ENCODE results near the gene GXYLT2. TPM values are rescaled to one million over a fixed set of nuclear protein-coding genes. Genes with fewer than 3 reads are reported as not detected.

The GXYLT2 gene
- total and polyA plus RNA-seq, 2 donors (not counting 1 experiment from before 2014, with no cell fraction given): not detected

GRCh38 chr3:72995337-72995736, 107.5 kb downstream of the GXYLT2 start:
- WGBS (ENCODE audit: insufficient coverage): 100% methylated on average over 4 of the region's 10 CpGs
- H3K27ac Mint-ChIP-seq: peak overlapping the region; percentile 43
- no peak overlapping the region for H3K9ac ChIP-seq (ENCODE audit: low read length)

DNA sequence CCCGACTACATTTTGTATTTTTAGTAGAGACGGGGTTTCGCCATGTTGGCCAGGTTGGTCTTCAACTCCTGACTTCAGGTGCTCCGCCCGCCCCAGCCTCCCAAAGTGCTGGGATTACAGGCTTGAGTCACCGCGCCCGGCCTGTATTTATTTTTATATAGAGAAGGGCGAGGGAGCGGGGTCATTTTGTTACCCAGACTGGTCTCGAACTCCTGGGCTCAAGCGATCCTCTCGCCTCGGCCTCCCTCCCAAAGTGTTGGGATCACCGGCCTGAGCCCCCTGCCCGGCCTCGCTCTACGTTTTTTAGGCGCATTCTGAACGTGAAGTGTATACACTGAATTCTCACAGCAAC, 108.3 kb downstream of the GXYLT2 start:
- peak overlapping the region; percentile 90 for H3K4me3 Mint-ChIP-seq
- Histone ChIP-seq H3K4me3 (ENCODE audit: control extremely low read depth in 1 of 5, extremely low read depth in 1 of 5, insufficient read depth in 1 of 5, low read depth in 2 of 5, low read length in 4 of 5) (peak overlapping the region in 4 of 5 experiments; percentile 84 to 96 (median 90)), H3K27me3 (replicated peaks in 1 of 4; ENCODE audit: control extremely low read depth in 1 of 4, control insufficient read depth in 3 of 4, insufficient read depth in 4 of 4, low read length in 3 of 4) (no peaks in the 10 kb centered on the region), H3K36me3 (replicated peaks in 1 of 2; ENCODE audit: control extremely low read depth in 1 of 2, control insufficient read depth in 1 of 2, extremely low read depth in 1 of 2, insufficient read depth in 2 of 2, low read length in 1 of 2) (peaks cover 0 to 20% of the 10 kb centered on the region in 2 experiments), H4K20me1 (ENCODE audit: control insufficient read depth, insufficient read depth, low read length, poor library complexity, severe bottlenecking) (peaks cover 25% of the 10 kb centered on the region), H3K27ac (ENCODE audit: low read length in 2 of 2) (peak overlapping the region; percentile 92), H3K79me2 (ENCODE audit: control insufficient read depth, insufficient read depth, low read length) (peaks cover 46% of the 10 kb centered on the region), H2AFZ (ENCODE audit: insufficient read depth, low read depth, low read length, poor library complexity, severe bottlenecking) (peak overlapping the region; percentile 92), H3K9me3 (ENCODE audit: control extremely low read depth in 1 of 3, control insufficient read depth in 2 of 3, insufficient read depth in 1 of 3, low read length in 2 of 3) (no peaks in the 10 kb centered on the region), H3K4me1 (ENCODE audit: control insufficient read depth in 2 of 2, insufficient read depth in 2 of 2, low read length in 2 of 2) (peaks cover 30 to 33% of the 10 kb centered on the region in 2 donors), H3K4me2 (replicated peaks; ENCODE audit: low read depth, low read length, poor library complexity, severe bottlenecking) (peak overlapping the region; percentile 98), H3K9ac (ENCODE audit: low read length) (peak overlapping the region; percentile 90)
- peaks cover 36% of the 10 kb centered on the region for H3K4me1 Mint-ChIP-seq
- peak overlapping the region; percentile 84 for H3K27ac Mint-ChIP-seq
- ChIA-PET CTCF (no interaction called here), POLR2A (no interaction called here)
- DNase-seq: no peak
- no peak for ATAC-seq (ENCODE audit: low read depth)
- TF ChIP-seq EZH2 (IDR thresholded peaks at IDR 0.05; ENCODE audit: borderline replicate concordance, insufficient read depth, low read depth, low read length, poor library complexity, severe bottlenecking): no peak
- TF ChIP-seq, protein P1, sequence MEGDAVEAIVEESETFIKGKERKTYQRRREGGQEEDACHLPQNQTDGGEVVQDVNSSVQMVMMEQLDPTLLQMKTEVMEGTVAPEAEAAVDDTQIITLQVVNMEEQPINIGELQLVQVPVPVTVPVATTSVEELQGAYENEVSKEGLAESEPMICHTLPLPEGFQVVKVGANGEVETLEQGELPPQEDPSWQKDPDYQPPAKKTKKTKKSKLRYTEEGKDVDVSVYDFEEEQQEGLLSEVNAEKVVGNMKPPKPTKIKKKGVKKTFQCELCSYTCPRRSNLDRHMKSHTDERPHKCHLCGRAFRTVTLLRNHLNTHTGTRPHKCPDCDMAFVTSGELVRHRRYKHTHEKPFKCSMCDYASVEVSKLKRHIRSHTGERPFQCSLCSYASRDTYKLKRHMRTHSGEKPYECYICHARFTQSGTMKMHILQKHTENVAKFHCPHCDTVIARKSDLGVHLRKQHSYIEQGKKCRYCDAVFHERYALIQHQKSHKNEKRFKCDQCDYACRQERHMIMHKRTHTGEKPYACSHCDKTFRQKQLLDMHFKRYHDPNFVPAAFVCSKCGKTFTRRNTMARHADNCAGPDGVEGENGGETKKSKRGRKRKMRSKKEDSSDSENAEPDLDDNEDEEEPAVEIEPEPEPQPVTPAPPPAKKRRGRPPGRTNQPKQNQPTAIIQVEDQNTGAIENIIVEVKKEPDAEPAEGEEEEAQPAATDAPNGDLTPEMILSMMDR (IDR thresholded peaks at IDR 0.05): no peak
- H3K9me3 Mint-ChIP-seq (ENCODE audit: insufficient read depth): no peaks in the 10 kb centered on the region
- no peaks in the 10 kb centered on the region for H3K27me3 Mint-ChIP-seq
- intact Hi-C loops (cut with micrococcal nuclease): loop anchor here (1.0 to 10.0 kb wide), 4 partner anchors 59 to 1271 kb away; partner anchors contain the start of genes EIF4E3, RYBP and SHQ1
- WGBS (ENCODE audit: insufficient coverage): 92% methylated on average over 20 of the region's 20 CpGs

More at GRCh38 chr3:72995337-72995736, 107.5 kb downstream of the GXYLT2 start:
- Histone ChIP-seq H3K4me2 (replicated peaks; ENCODE audit: low read depth, low read length, poor library complexity, severe bottlenecking) (no peak overlapping the region), H4K20me1 (ENCODE audit: control insufficient read depth, insufficient read depth, low read length, poor library complexity, severe bottlenecking) (peaks cover 20% of the 10 kb centered on the region), H3K4me3 (ENCODE audit: control extremely low read depth in 1 of 5, extremely low read depth in 1 of 5, insufficient read depth in 1 of 5, low read depth in 2 of 5, low read length in 4 of 5) (no peak overlapping the region), H3K36me3 (replicated peaks in 1 of 2; ENCODE audit: control extremely low read depth in 1 of 2, control insufficient read depth in 1 of 2, extremely low read depth in 1 of 2, insufficient read depth in 2 of 2, low read length in 1 of 2) (peaks cover 0 to 14% of the 10 kb centered on the region in 2 experiments), H3K27ac (ENCODE audit: low read length in 2 of 2) (no peak overlapping the region), H2AFZ (ENCODE audit: insufficient read depth, low read depth, low read length, poor library complexity, severe bottlenecking) (no peak overlapping the region), H3K4me1 (ENCODE audit: control insufficient read depth in 2 of 2, insufficient read depth in 2 of 2, low read length in 2 of 2) (peaks cover 30 to 33% of the 10 kb centered on the region in 2 donors), H3K27me3 (replicated peaks in 1 of 4; ENCODE audit: control extremely low read depth in 1 of 4, control insufficient read depth in 3 of 4, insufficient read depth in 4 of 4, low read length in 3 of 4) (no peaks in the 10 kb centered on the region), H3K79me2 (ENCODE audit: control insufficient read depth, insufficient read depth, low read length) (peaks cover 39% of the 10 kb centered on the region), H3K9me3 (ENCODE audit: control extremely low read depth in 1 of 3, control insufficient read depth in 2 of 3, insufficient read depth in 1 of 3, low read length in 2 of 3) (no peaks in the 10 kb centered on the region)
- Mint-ChIP-seq H3K4me1 (peaks cover 30% of the 10 kb centered on the region), H3K9me3 (ENCODE audit: insufficient read depth) (no peaks in the 10 kb centered on the region), H3K27me3 (no peaks in the 10 kb centered on the region), H3K4me3 (peak overlapping the region; percentile 72)
- intact Hi-C loops (cut with micrococcal nuclease): loop anchor here (5.0 to 10.0 kb wide), 2 partner anchors 58 to 1271 kb away; partner anchors contain the start of gene EIF4E3
- DNase-seq: no peak
- ATAC-seq (ENCODE audit: low read depth): no peak
- POLR2A ChIA-PET: no interaction called here
- CTCF ChIA-PET: interaction anchor here (0.7 kb wide), 1 partner anchor 15 kb away, joined by 4 read pairs; no protein-coding TSS in a partner anchor
- TF ChIP-seq EZH2 (IDR thresholded peaks at IDR 0.05; ENCODE audit: borderline replicate concordance, insufficient read depth, low read depth, low read length, poor library complexity, severe bottlenecking): no peak
- TF ChIP-seq, protein P1 (IDR thresholded peaks at IDR 0.05): no peak

All from B cell (primary cell).